A549 (cell line): Measurements from ENCODE around the gene FAM76A. TPM values are rescaled to one million over a fixed set of nuclear protein-coding genes. Genes with fewer than 3 reads are reported as not detected.

ENCODE experiments used
- ATAC-seq, 2 experiments: fragments of 200-7000 bp in 1 of 2; fragments of >200 bp in 1 of 2; cut with Nextera tagmentation in 1 of 2; cut with Tn5 transposase in 1 of 2; 3 replicates each; pipeline versions ENCODE4 v1.8.0 to v1.9.1; 2018 to 2020; ENCODE audit warnings: mild to moderate bottlenecking in 1 of 2, moderate library complexity in 1 of 2
- CTCF ChIA-PET: fragments of 300-600 bp; sonication (Branson Sonifier 250); formaldehyde crosslinking; extraction: SDS; loops from one replicate; lab custom pipeline; 2021; ENCODE audit warnings: antibody characterized with exemption, inconsistent platforms; lab: Yijun Ruan, JAX
- POLR2A ChIA-PET: fragments of 350-600 bp; formaldehyde crosslinking; extraction: SDS; loops from one replicate; lab custom pipeline; 2021; ENCODE audit warnings: antibody characterized with exemption, inconsistent platforms; lab: Yijun Ruan, JAX
- DNase-seq, 2 experiments: peaks; one replicate each; pipeline versions ENCODE4 v3.0.0 to v3.0.0-alpha.2; 2011 to 2016; ENCODE audit warnings: low read depth in 1 of 2, low spot score in 1 of 2
- FAIRE-seq: peaks from 2 replicates; lab custom pipeline; 2011; peaks lifted over from hg19 to GRCh38; lab: Jason Lieb, UNC
- H3K27ac ChIP-seq, 2 experiments: fragments of >200 bp; sonication (Bioruptor Twin); formaldehyde crosslinking; 3 replicates each; pipeline ENCODE4 v1.5.1; 2016 to 2017
- H3K4me1 ChIP-seq: fragments of >200 bp; sonication (Bioruptor Twin); formaldehyde crosslinking; 3 replicates; pipeline ENCODE4 v1.6.1; 2016
- H3K4me2 ChIP-seq: fragments of >200 bp; sonication (Bioruptor Twin); formaldehyde crosslinking; 3 replicates; pipeline ENCODE4 v1.6.1; 2016
- H3K4me3 ChIP-seq: fragments of >200 bp; sonication (Bioruptor Twin); formaldehyde crosslinking; 3 replicates; pipeline ENCODE4 v1.5.1; 2016
- H3K9me3 ChIP-seq: fragments of >200 bp; sonication (Bioruptor Twin); formaldehyde crosslinking; 3 replicates; pipeline ENCODE4 v1.6.1; 2016
- CHD2 ChIP-seq: fragments of 150-350 bp; IDR thresholded peaks from 2 replicates; pipeline ENCODE4 v1.6.1; 2014; ENCODE audit warnings: low read length; ENCODE audit not compliant: partially characterized antibody
- EHF ChIP-seq: fragments of 250-450 bp; sonication (Bioruptor Pico); IDR thresholded peaks from 2 replicates; pipeline ENCODE4 v1.5.0; 2020; ENCODE audit warnings: mild to moderate bottlenecking
- GATA3 ChIP-seq: IDR thresholded peaks from 2 replicates; pipeline ENCODE4 v1.6.1; 2012; ENCODE audit warnings: borderline replicate concordance
- HDAC2 ChIP-seq: fragments of 200-600 bp; sonication (generic); IDR thresholded peaks from 2 replicates; pipeline ENCODE4 v1.6.1; 2016
- HOXB5 ChIP-seq: fragments of 250-450 bp; sonication (Bioruptor Pico); IDR thresholded peaks from 2 replicates; pipeline ENCODE4 v1.5.0; 2020; ENCODE audit warnings: mild to moderate bottlenecking, moderate library complexity
- JUN ChIP-seq, 2 experiments: fragments of >200 bp; sonication (Bioruptor Twin); formaldehyde crosslinking; IDR thresholded peaks; 2 replicates in 1 of 2; 3 replicates in 1 of 2; pipeline ENCODE4 v1.6.1; 2016 to 2017
- JUNB ChIP-seq: fragments of >200 bp; sonication (Bioruptor Twin); formaldehyde crosslinking; IDR thresholded peaks from 2 replicates; pipeline ENCODE4 v1.6.1; 2016
- KDM5A ChIP-seq: fragments of 200-600 bp; sonication (generic); IDR thresholded peaks from 2 replicates; pipeline ENCODE4 v1.6.1; 2016; ENCODE audit warnings: antibody characterized with exemption, mild to moderate bottlenecking
- MAFK ChIP-seq: fragments of 450-650 bp; IDR thresholded peaks from 2 replicates; pipeline ENCODE4 v1.6.1; 2014; ENCODE audit not compliant: partially characterized antibody
- MAZ ChIP-seq: fragments of 150-350 bp; IDR thresholded peaks from 2 replicates; pipeline ENCODE4 v1.6.1; 2014; ENCODE audit warnings: antibody characterized with exemption, low read depth, low read length, borderline replicate concordance
- NPAS2 ChIP-seq: fragments of 250-450 bp; sonication (Bioruptor Pico); IDR thresholded peaks from 2 replicates; pipeline ENCODE4 v1.8.0; 2022; ENCODE audit warnings: mild to moderate bottlenecking, moderate library complexity, borderline replicate concordance
- POLR2A ChIP-seq: IDR thresholded peaks from 2 replicates; pipeline ENCODE4 v1.6.1; 2012; ENCODE audit warnings: mild to moderate bottlenecking, low read length
- RAD21 ChIP-seq, 2 experiments: fragments of >200 bp in 1 of 2; sonication (Bioruptor Twin) in 1 of 2; formaldehyde crosslinking in 1 of 2; IDR thresholded peaks in 1 of 2; conservative IDR thresholded peaks in 1 of 2; 2 replicates in 1 of 2; 3 replicates in 1 of 2; pipeline ENCODE4 v1.6.1; 2012 to 2018; ENCODE audit warnings: inconsistent platforms in 1 of 2
- RARB ChIP-seq: fragments of 250-450 bp; sonication (Bioruptor Pico); IDR thresholded peaks from 2 replicates; pipeline ENCODE4 v1.8.0; 2021; ENCODE audit warnings: mild to moderate bottlenecking, moderate library complexity
- RNF2 ChIP-seq: fragments of 200-600 bp; sonication (generic); IDR thresholded peaks from 2 replicates; pipeline ENCODE4 v1.6.1; 2016; ENCODE audit warnings: low read depth, mild to moderate bottlenecking, antibody characterized with exemption, moderate library complexity, borderline replicate concordance
- SMC3 ChIP-seq: fragments of >200 bp; sonication (Bioruptor Twin); formaldehyde crosslinking; IDR thresholded peaks from 3 replicates; pipeline ENCODE4 v1.6.1; 2018; ENCODE audit warnings: inconsistent platforms
- TFCP2L1 ChIP-seq: fragments of 250-450 bp; sonication (Bioruptor Pico); IDR thresholded peaks from 2 replicates; pipeline ENCODE4 v1.5.0; 2021; ENCODE audit warnings: mild to moderate bottlenecking
- TP53 ChIP-seq: fragments of 250-450 bp; sonication (Bioruptor Pico); IDR thresholded peaks from 2 replicates; pipeline ENCODE4 v1.5.0; 2021; ENCODE audit warnings: mild to moderate bottlenecking, moderate library complexity
- ZC3H11A ChIP-seq: fragments of 450-650 bp; IDR thresholded peaks from 2 replicates; pipeline ENCODE4 v1.6.1; 2014; ENCODE audit warnings: antibody characterized with exemption, mild to moderate bottlenecking
- ZSCAN20 ChIP-seq: fragments of 250-450 bp; sonication (Bioruptor Pico); IDR thresholded peaks from 2 replicates; pipeline ENCODE4 v1.8.0; 2022; ENCODE audit warnings: mild to moderate bottlenecking, moderate library complexity
- WGBS: methylation state at CpG from one replicate; pipeline ENCODE4 v1.1.6; 2017; ENCODE audit errors: missing lambda C conversion rate; 5-methylcytosine and 5-hydroxymethylcytosine counted together
- polyA plus RNA-seq, 4 experiments: library from polyadenylated mRNA; depleted of rRNA in 3 of 4; stranded (reverse); fragments of >200 nt; fragmentation: RNase III in 1 of 4; extraction: RNeasy Plus Mini Kit Qiagen cat#74134 plus additional on column Dnase treatment in 1 of 4; gene quantifications; 2 replicates in 3 of 4; 3 replicates in 1 of 4; pipeline ENCODE4 v1.2.3, GENCODE V29; 2011 to 2017
- TF ChIP-seq, protein P1 (sequence below): fragments of >200 bp; sonication (Bioruptor Twin); formaldehyde crosslinking; IDR thresholded peaks from 3 replicates; pipeline ENCODE4 v1.6.1; 2016
- TF ChIP-seq, protein P2 (sequence below): IDR thresholded peaks from 2 replicates; pipeline ENCODE4 v1.6.1; 2012; ENCODE audit warnings: low read depth, borderline replicate concordance
- TF ChIP-seq, protein P3 (sequence below): fragments of 250-450 bp; sonication (Bioruptor Pico); IDR thresholded peaks from 2 replicates; pipeline ENCODE4 v1.5.0; 2021; ENCODE audit warnings: mild to moderate bottlenecking, moderate library complexity, borderline replicate concordance
- TF ChIP-seq, protein P4 (sequence below): fragments of >200 bp; sonication (Bioruptor Twin); formaldehyde crosslinking; IDR thresholded peaks from 3 replicates; pipeline ENCODE4 v1.5.1; 2016
- TF ChIP-seq, protein P5 (sequence below): fragments of 450-650 bp; IDR thresholded peaks from 2 replicates; pipeline ENCODE4 v1.6.1; 2014; ENCODE audit warnings: antibody characterized with exemption
- TF ChIP-seq, protein P6 (sequence below): fragments of 150-350 bp; IDR thresholded peaks from 2 replicates; pipeline ENCODE4 v1.6.1; 2014; ENCODE audit warnings: low read depth, mild to moderate bottlenecking, low read length

FAM76A gene
- polyA plus RNA-seq, 2 of the 4 experiments (the other 2 are of a cell fraction) = 4.8 to 6.5 TPM

DNA sequence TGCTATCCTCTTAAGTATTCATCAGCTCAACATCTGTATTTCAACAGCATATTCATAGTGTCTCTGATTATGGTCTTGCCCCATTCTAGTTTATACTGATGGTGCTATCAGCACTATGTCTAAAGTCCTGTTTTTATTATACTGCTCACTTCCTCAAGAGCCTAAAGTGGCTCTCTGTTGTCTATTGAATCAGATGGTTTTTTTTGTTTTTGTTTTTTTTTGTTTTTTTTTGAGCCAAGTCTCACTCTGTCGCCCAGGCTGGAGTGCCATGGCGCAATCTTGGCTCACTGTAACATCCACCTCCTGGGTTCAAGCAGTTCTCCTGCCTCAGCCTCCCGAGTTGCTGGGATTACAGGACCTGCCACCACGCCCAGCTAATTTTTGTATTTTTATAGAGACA, 53.4 kb downstream of the FAM76A start (continued):
- TF ChIP-seq, protein P1, sequence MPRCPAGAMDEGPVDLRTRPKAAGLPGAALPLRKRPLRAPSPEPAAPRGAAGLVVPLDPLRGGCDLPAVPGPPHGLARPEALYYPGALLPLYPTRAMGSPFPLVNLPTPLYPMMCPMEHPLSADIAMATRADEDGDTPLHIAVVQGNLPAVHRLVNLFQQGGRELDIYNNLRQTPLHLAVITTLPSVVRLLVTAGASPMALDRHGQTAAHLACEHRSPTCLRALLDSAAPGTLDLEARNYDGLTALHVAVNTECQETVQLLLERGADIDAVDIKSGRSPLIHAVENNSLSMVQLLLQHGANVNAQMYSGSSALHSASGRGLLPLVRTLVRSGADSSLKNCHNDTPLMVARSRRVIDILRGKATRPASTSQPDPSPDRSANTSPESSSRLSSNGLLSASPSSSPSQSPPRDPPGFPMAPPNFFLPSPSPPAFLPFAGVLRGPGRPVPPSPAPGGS = no peak
- no peak for TF ChIP-seq SMC3

DNA sequence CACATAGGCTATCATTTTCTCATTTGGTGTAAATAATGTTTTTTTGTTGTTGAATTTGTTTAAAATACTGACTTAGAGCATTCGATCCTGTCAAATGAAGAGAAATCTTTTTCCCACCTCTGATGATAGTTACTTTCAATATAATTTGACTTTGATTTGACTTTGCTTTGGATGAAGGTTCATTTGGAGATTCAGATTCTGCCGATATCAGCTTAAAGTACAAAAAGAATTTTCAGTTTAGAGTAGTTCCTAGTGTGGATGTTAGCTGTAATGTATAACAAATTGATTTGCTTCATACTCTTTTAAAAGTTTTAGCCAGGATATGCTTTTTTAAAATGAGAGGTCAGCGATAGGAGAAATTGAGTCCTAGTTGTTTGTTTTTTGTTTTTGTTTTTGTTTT, 57.2 kb downstream of the FAM76A start:
- CTCF ChIA-PET = interaction anchor here (1.3 kb wide), 1 partner anchor 28 kb away, joined by 3 read pairs; no protein-coding TSS in a partner anchor
- H3K27ac ChIP-seq = no peak overlapping the region
- no peaks in the 10 kb centered on the region for H3K9me3 ChIP-seq
- no peak for ATAC-seq
- WGBS = 92% methylated on average over 3 of the region's 3 CpGs
- no peak for TF ChIP-seq RNF2
- no peak for TF ChIP-seq KDM5A
- no peak for TF ChIP-seq HDAC2
- TF ChIP-seq TP53 = no peak
- TF ChIP-seq MAFK = peak; percentile 55
- TF ChIP-seq ZSCAN20 (CRISPR knock-in tag) = no peak
- TF ChIP-seq, all 56 proteins: peak for 1
- no peak overlapping the region for H3K4me3 ChIP-seq
- no peak for FAIRE-seq
- POLR2A ChIA-PET = no interaction called here
- no peak for DNase-seq
- no peak overlapping the region for H3K4me2 ChIP-seq
- no peaks in the 10 kb centered on the region for H3K4me1 ChIP-seq

DNA sequence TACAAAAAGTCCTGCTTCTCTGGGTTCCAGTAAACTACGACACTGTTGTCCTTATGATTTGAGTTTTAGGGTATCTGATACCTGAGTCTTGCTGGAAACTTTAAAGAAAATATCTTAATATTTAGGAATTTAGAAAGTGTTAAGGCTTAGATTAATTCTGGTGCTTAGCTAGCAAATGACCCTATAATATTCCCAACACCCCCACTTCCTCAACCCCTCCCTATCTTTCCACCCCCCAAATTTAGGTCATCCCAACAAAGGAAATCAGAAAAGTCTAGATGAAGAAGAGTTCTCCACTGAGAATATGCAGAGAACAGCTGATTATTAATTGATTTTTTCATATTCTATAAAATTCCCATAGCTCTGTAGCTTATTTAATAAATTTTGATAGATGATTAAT, 58.9 kb downstream of the FAM76A start:
- no peak for FAIRE-seq
- DNase-seq = no peak
- Histone ChIP-seq H3K27ac (no peak overlapping the region), H3K4me3 (no peak overlapping the region), H3K9me3 (no peaks in the 10 kb centered on the region), H3K4me2 (no peak overlapping the region), H3K4me1 (no peaks in the 10 kb centered on the region)
- TF ChIP-seq NPAS2 (no peak), GATA3 (no peak), JUN (IDR thresholded peaks at IDR 0.05) (no peak), MAZ (no peak), HOXB5 (CRISPR knock-in tag) (no peak), CHD2 (no peak), TFCP2L1 (no peak), SMC3 (no peak), JUNB (no peak), ZC3H11A (no peak), RARB (CRISPR knock-in tag) (no peak), RAD21 (conservative IDR thresholded peaks at IDR 0.05 in 1 of 2, IDR thresholded peaks at IDR 0.05 in 1 of 2) (no peak), POLR2A (no peak), EHF (CRISPR knock-in tag) (no peak)
- TF ChIP-seq, protein P2, sequence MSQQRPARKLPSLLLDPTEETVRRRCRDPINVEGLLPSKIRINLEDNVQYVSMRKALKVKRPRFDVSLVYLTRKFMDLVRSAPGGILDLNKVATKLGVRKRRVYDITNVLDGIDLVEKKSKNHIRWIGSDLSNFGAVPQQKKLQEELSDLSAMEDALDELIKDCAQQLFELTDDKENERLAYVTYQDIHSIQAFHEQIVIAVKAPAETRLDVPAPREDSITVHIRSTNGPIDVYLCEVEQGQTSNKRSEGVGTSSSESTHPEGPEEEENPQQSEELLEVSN = no peak
- TF ChIP-seq, protein P3, sequence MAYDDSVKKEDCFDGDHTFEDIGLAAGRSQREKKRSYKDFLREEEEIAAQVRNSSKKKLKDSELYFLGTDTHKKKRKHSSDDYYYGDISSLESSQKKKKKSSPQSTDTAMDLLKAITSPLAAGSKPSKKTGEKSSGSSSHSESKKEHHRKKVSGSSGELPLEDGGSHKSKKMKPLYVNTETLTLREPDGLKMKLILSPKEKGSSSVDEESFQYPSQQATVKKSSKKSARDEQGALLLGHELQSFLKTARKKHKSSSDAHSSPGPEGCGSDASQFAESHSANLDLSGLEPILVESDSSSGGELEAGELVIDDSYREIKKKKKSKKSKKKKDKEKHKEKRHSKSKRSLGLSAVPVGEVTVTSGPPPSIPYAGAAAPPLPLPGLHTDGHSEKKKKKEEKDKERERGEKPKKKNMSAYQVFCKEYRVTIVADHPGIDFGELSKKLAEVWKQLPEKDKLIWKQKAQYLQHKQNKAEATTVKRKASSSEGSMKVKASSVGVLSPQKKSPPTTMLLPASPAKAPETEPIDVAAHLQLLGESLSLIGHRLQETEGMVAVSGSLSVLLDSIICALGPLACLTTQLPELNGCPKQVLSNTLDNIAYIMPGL (CRISPR knock-in tag) = no peak
- TF ChIP-seq, protein P4, sequence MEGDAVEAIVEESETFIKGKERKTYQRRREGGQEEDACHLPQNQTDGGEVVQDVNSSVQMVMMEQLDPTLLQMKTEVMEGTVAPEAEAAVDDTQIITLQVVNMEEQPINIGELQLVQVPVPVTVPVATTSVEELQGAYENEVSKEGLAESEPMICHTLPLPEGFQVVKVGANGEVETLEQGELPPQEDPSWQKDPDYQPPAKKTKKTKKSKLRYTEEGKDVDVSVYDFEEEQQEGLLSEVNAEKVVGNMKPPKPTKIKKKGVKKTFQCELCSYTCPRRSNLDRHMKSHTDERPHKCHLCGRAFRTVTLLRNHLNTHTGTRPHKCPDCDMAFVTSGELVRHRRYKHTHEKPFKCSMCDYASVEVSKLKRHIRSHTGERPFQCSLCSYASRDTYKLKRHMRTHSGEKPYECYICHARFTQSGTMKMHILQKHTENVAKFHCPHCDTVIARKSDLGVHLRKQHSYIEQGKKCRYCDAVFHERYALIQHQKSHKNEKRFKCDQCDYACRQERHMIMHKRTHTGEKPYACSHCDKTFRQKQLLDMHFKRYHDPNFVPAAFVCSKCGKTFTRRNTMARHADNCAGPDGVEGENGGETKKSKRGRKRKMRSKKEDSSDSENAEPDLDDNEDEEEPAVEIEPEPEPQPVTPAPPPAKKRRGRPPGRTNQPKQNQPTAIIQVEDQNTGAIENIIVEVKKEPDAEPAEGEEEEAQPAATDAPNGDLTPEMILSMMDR = no peak
- TF ChIP-seq, protein P5, sequence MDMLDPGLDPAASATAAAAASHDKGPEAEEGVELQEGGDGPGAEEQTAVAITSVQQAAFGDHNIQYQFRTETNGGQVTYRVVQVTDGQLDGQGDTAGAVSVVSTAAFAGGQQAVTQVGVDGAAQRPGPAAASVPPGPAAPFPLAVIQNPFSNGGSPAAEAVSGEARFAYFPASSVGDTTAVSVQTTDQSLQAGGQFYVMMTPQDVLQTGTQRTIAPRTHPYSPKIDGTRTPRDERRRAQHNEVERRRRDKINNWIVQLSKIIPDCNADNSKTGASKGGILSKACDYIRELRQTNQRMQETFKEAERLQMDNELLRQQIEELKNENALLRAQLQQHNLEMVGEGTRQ = no peak
- TF ChIP-seq, protein P1 = no peak
- TF ChIP-seq, protein P6, sequence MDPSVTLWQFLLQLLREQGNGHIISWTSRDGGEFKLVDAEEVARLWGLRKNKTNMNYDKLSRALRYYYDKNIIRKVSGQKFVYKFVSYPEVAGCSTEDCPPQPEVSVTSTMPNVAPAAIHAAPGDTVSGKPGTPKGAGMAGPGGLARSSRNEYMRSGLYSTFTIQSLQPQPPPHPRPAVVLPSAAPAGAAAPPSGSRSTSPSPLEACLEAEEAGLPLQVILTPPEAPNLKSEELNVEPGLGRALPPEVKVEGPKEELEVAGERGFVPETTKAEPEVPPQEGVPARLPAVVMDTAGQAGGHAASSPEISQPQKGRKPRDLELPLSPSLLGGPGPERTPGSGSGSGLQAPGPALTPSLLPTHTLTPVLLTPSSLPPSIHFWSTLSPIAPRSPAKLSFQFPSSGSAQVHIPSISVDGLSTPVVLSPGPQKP = no peak
- POLR2A ChIA-PET = no interaction called here
- WGBS = 93% methylated on average over 1 of the region's 1 CpG
- CTCF ChIA-PET = no interaction called here
- no peak for ATAC-seq
